Activated T-cell treated with anti-CD3 and anti-CD28 coated beads, Interleukin-2, amount 50 U/mL, for 24 hours (primary cell): Measurements from ENCODE around the gene FABP1.

Experiments
- DNase-seq: peaks from one replicate; pipeline ENCODE4 v3.0.0-alpha.2; 2020
- H3K27ac Mint-ChIP-seq: 2 replicates; pipeline ENCODE4 v1.8.0; 2020; ENCODE audit warnings: mild to moderate bottlenecking, mixed read lengths
- H3K27me3 Mint-ChIP-seq: 2 replicates; pipeline ENCODE4 v1.8.0; 2020; ENCODE audit warnings: mixed read lengths
- H3K36me3 Mint-ChIP-seq: 2 replicates; pipeline ENCODE4 v1.8.0; 2020; ENCODE audit warnings: low read depth, mixed read lengths
- H3K4me1 Mint-ChIP-seq: 2 replicates; pipeline ENCODE4 v1.8.0; 2020; ENCODE audit warnings: low read depth, mixed read lengths
- H3K4me3 Mint-ChIP-seq: 2 replicates; pipeline ENCODE4 v1.8.0; 2020; ENCODE audit warnings: mild to moderate bottlenecking, moderate library complexity, mixed read lengths
- H3K9me3 Mint-ChIP-seq: 2 replicates; pipeline ENCODE4 v1.8.0; 2020; ENCODE audit warnings: mixed read lengths

FABP1 gene

DNA sequence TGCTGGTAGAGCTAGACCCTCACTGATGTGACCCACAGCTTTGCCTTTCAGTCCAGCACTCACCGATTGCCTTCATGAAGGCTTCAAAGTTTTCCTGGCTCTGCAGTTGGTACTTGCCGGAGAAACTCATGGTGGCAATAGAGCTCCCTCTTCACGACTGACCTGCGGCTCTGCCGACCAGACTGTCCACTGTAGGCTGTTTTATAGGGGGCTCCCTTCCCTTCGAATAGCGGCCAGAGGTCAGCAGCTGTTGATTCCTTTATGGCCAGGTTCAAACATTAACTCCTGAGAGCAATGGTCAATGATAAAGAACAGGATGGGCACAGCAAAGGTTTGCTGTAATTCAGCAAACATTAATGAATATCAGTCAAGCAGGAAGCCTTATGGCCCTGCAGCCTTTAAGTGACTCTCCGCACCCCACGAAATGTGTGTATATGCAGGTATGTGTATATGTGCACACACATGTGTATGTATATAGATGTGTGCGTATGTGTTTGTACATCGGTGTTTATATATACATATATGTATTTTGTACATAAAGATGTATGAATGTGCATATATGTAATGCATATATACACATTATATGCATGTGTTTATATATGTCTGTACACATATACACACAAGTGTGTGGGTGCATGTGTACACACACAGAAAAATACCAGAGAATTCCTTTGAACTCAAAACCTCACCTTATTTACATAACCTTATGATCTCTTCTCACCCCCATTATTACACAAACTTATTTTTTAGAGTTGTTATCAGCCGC lies at the start of gene FABP1:
FABP1 (minus strand) TSS at position 175 of the 766 bp plus-strand sequence; CDS start at position 130, 45 bp downstream.
- DNase-seq = no peak
- Mint-ChIP-seq H3K36me3 (no peaks in the 10 kb centered on the region), H3K27ac (no peak within 1 kb of the TSS), H3K4me1 (no peaks in the 10 kb centered on the region), H3K4me3 (no peak within 1 kb of the TSS), H3K27me3 (peaks cover 6% of the 10 kb centered on the region), H3K9me3 (no peaks in the 10 kb centered on the region)

DNA sequence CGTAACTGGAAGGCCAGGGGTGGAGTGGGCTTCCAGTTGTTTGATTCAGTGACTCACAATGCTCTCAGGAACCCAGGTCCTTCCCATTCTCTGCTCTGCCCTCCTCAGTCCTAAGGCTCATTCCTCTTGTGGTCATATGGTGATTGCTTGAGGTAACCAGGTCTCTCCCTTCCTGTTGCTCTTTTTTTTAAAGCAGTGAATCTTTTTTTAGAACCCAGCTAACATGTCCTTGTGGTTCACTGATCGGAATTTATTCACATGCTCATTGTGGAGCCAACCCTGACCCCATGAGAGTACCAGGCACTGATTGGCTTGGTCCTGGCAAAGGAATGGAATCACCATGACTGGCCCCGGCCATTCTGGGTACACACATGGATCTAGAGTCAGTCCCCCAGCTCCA lies 49.7 kb upstream of the FABP1 start:
- H3K27me3 Mint-ChIP-seq = peaks cover 12% of the 10 kb centered on the region
- H3K4me3 Mint-ChIP-seq = no peak overlapping the region
- DNase-seq = no peak
- no peaks in the 10 kb centered on the region for H3K9me3 Mint-ChIP-seq
- H3K27ac Mint-ChIP-seq = no peak overlapping the region
- H3K4me1 Mint-ChIP-seq = peaks cover 11% of the 10 kb centered on the region
- no peaks in the 10 kb centered on the region for H3K36me3 Mint-ChIP-seq

DNA sequence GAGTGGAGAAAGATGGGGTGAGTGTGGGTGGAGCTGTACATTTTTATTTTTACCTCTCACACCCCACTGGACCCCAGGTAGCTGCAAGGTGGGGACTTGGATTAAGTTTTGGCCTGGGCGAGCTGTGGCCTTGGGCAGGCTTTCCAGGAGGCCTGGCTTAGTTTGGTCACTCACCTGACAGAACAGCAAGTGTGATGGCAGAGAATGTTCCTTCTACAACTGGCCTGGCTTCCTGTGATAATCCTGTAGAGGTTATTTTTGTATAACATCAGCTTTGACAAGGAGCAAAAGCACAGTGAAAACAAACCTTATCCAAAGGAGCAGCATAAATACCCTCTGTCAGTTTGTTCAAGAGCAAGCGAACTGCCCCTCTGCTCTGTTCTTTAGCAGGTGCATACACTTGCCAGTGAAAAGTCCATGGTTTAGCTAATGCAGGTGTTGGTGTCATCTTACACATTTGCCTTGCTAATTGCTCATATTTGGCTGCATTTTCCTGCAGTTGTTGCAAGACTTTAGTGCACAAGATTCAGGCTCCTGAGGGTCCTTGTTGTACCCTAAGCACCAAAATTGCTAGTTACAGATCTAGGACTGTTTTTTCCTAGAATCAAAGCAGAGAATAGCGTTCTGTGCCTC lies 48.6 kb upstream of the FABP1 start:
- Mint-ChIP-seq H3K27me3 (peaks cover 16% of the 10 kb centered on the region), H3K9me3 (no peaks in the 10 kb centered on the region), H3K4me1 (peaks cover 1% of the 10 kb centered on the region), H3K4me3 (no peak overlapping the region), H3K27ac (no peak overlapping the region), H3K36me3 (no peaks in the 10 kb centered on the region)
- no peak for DNase-seq

DNA sequence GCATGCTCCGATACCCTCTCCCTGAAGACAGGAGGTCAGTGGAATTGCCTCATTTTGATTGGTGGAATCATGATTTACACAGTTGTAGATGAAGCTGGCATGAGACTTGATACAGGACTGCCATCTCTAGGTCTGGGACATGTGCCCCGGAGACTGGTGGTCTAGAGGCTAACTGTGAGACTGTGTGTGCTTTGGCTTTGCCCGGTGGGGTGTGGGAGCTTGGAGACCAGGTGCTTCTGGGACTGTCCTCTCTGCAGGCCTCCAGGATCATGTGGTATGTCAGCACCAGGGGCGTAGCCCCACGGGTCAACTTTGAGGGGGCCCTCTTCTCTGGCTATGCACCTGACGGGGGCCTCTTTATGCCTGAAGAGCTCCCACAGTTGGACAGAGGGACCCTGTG lies 45.0 kb upstream of the FABP1 start:
- Mint-ChIP-seq H3K27ac (no peak overlapping the region), H3K36me3 (no peaks in the 10 kb centered on the region), H3K9me3 (no peaks in the 10 kb centered on the region), H3K27me3 (peaks cover 23% of the 10 kb centered on the region), H3K4me1 (peaks cover 6% of the 10 kb centered on the region), H3K4me3 (no peak overlapping the region)
- DNase-seq = no peak

DNA sequence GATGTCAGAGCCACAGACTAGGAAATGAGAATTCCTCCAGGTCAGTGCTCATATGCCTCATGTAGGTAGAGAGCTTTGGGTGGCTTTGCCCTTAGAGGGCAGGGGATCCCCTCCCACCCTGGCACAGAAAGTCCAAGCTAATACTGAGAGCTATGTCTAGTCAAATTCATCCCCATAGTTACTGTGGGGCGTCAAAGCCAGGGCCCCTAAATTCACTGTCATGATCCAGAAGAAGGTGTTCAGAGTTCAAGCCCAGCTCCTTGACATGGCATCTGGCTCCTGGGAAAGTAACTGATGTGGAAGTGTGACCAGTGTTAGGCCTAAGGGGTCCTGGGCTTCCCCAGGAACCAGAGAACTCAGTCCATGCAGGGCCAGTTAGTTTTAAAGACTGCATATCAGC lies 44.1 kb upstream of the FABP1 start:
- peaks cover 6% of the 10 kb centered on the region for H3K4me1 Mint-ChIP-seq
- no peak overlapping the region for H3K27ac Mint-ChIP-seq
- H3K27me3 Mint-ChIP-seq = peaks cover 19% of the 10 kb centered on the region
- no peaks in the 10 kb centered on the region for H3K36me3 Mint-ChIP-seq
- DNase-seq = no peak
- no peaks in the 10 kb centered on the region for H3K9me3 Mint-ChIP-seq
- no peak overlapping the region for H3K4me3 Mint-ChIP-seq

DNA sequence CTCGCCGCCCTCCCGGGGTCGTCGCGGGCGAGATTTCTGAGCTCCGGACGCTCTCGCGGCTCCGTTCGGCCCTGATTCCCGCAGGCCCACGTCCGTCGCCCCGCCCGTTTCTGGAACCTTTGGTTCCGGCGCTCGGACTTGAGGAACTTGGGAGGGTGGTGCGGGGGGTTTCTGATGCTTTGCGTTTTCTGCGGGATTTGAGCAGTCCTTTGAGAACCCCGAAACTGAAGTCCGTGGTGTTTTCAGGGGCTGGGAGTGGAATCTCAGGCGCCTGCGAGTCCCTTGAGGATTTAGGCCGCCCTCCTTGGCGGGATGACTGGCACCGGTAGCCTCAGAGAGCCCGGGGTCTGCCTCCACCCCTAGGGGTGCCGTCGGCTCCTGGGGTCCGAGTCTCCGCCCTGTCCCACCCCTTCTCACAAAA lies 42.6 kb upstream of the FABP1 start:
- DNase-seq = peak; percentile 54
- peaks cover 6% of the 10 kb centered on the region for H3K4me1 Mint-ChIP-seq
- peaks cover 16% of the 10 kb centered on the region for H3K27me3 Mint-ChIP-seq
- H3K27ac Mint-ChIP-seq = no peak overlapping the region
- peak overlapping the region; percentile 63 for H3K4me3 Mint-ChIP-seq
- no peaks in the 10 kb centered on the region for H3K9me3 Mint-ChIP-seq
- H3K36me3 Mint-ChIP-seq = no peaks in the 10 kb centered on the region

DNA sequence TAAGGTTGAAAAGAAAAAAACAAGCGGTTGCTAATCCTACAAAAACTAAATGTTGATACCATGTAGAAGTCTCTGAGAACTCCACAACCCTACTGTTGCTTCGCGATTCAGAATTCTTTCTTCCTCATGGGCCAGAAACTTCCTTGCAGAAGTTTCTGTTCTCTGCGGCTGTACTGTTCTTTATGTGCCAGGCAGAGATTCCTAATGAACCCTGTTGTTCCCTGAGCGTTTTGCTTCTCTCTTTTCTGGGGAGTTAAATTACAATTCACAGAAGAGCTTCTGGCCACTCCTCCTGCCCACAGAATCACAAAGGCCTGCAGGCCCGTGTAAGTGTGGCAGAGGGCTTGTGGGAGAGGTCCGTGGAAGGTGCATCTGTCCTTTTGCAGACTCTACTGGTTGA lies 40.5 kb upstream of the FABP1 start:
- peaks cover 12% of the 10 kb centered on the region for H3K27me3 Mint-ChIP-seq
- H3K27ac Mint-ChIP-seq = no peak overlapping the region
- no peak overlapping the region for H3K4me3 Mint-ChIP-seq
- peaks cover 6% of the 10 kb centered on the region for H3K4me1 Mint-ChIP-seq
- H3K9me3 Mint-ChIP-seq = no peaks in the 10 kb centered on the region
- no peak for DNase-seq
- H3K36me3 Mint-ChIP-seq = no peaks in the 10 kb centered on the region

DNA sequence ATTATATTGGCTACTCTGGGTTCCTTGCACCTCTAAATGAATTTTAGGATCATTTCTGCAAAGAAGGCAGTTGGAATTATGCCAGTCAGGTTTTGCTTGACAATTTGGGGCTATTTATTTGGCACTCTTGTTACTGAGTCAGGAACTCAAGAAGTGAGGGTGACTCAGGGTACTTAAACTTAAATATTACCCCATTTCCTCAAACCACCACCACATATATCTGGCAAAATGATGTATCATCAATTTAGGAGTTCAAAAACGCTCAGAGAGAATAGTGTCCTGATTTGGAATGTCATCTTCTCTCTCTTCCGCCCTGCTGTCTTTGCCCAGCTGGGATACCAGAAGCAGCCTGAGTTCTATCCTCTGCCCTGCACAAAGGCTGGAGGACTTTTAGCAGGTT lies 39.9 kb upstream of the FABP1 start:
- Mint-ChIP-seq H3K36me3 (no peaks in the 10 kb centered on the region), H3K27me3 (peaks cover 12% of the 10 kb centered on the region), H3K27ac (no peak overlapping the region), H3K9me3 (no peaks in the 10 kb centered on the region), H3K4me3 (no peak overlapping the region), H3K4me1 (peaks cover 6% of the 10 kb centered on the region)
- DNase-seq = no peak

DNA sequence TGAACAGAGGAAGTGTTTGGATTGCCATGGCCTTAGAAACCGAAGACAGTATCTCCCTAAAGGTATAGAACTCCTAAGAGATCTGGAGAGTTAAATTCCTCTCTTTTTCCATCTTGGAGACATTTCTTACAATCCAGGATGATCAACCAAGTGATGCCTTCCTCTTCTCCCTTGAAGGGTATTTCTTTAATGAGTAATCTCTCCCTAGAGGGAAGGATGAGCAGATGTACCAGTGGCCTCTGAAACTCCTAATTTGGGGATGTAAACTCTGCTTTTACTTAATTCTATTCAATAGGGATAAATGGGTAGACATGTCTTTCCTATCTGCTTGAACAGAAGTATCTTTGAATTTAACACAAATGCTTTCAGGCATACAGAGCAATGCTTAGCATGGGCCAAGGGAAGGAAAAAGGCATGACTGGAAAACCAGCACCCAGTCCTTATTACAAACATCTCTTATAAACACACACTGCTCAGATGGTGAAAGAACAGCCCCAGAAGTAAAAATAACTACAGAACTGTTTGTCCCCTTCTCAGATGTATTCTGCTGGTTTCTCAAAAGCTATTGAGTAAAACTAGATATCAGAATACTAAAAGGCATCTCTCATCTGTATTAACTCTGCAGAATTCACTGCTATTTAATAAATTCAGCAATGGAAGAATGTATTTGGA lies 37.6 kb upstream of the FABP1 start:
- DNase-seq = no peak
- H3K9me3 Mint-ChIP-seq = no peaks in the 10 kb centered on the region
- H3K4me1 Mint-ChIP-seq = peaks cover under 1% of the 10 kb centered on the region

DNA sequence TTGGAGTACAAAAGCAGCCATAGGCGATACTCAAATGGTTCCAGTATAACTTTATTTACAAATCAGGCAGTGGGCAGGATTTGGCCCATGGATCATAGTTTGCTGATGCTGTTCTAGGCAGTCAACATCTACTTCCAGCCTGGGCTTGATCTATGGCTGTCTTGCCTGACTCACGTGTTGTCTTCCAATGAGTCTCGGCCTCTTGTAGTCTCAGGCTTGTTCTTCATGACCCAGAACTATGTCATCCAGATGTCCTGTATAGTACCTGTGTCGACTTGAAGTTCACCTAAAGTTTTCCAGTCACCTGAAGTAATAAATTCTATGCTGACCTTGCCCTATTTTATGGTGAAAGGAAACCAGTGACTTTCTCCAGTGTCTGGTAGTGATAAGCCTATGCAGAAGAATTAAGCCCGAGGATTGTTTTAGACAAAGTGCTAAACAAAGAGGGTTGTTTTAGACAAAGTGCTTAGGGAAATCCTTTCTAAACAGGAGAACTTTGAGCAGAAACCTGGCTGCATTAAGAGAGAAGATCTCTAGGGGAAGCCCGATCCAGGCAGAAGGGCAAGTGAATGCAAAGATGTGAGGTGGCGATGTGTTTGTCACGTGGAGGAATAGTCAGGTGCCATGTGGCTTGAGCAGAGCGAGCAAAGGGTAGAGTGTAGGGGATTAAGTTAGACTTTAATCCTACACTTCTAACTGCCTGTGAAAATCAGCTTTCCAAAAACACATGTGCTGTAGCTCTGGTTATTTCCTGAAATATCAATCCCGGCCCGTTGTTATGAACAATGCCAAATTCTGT lies 33.8 kb upstream of the FABP1 start:
- Mint-ChIP-seq H3K4me1 (no peaks in the 10 kb centered on the region), H3K27ac (no peak overlapping the region), H3K36me3 (no peaks in the 10 kb centered on the region), H3K27me3 (peaks cover 2% of the 10 kb centered on the region), H3K4me3 (no peak overlapping the region), H3K9me3 (no peaks in the 10 kb centered on the region)
- no peak for DNase-seq

More for the DNA sequence above, 37.6 kb upstream of the FABP1 start:
- no peak overlapping the region for H3K27ac Mint-ChIP-seq
- no peaks in the 10 kb centered on the region for H3K36me3 Mint-ChIP-seq
- no peaks in the 10 kb centered on the region for H3K27me3 Mint-ChIP-seq
- no peak overlapping the region for H3K4me3 Mint-ChIP-seq

DNA sequence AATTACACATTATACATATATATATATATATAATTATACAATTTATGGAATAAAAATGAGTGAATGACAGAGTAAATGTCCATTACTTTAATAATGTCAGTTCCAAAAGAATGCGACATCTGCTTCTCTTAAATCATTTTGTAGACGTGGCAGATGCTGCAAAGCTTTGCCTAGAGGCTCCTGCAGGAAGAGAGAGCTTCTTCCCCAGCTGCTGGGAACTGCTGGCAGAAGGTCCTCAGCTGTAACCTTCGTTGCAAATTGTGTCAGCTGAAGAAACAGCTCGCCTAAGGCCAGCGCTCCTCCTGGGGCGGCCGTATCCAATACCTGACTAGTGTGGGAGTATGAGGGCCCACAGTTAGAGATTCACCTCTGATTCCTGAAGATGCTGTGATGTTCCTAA lies 32.7 kb upstream of the FABP1 start:
- no peaks in the 10 kb centered on the region for H3K36me3 Mint-ChIP-seq
- H3K27ac Mint-ChIP-seq = no peak overlapping the region
- H3K27me3 Mint-ChIP-seq = peaks cover 2% of the 10 kb centered on the region
- no peak for DNase-seq
- H3K9me3 Mint-ChIP-seq = no peaks in the 10 kb centered on the region
- no peak overlapping the region for H3K4me3 Mint-ChIP-seq
- no peaks in the 10 kb centered on the region for H3K4me1 Mint-ChIP-seq

DNA sequence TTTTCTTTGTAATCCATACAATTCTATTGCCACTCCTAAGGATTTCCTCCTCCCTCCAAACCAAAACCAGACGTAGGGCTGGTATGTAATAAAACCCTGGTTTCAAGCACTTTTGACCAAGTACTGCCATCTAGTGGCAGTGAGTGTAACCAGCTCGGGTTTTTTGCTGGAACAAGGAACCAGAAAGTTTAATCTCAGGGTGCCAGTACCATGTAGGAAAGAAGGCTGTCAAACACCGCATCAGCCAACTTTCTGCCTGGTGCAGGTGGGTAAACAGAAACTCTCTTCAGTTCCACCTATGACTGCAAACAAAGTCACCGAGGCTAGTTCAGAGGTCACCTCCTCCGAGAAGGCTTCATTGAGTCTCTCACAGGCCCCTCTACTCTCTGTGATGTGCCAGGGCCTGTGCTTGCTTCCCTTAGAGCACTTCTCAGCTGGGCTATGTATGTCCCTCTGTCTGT lies 32.1 kb upstream of the FABP1 start:
- Mint-ChIP-seq H3K36me3 (no peaks in the 10 kb centered on the region), H3K27ac (no peak overlapping the region), H3K4me1 (no peaks in the 10 kb centered on the region), H3K9me3 (no peaks in the 10 kb centered on the region), H3K27me3 (peaks cover 2% of the 10 kb centered on the region), H3K4me3 (no peak overlapping the region)
- DNase-seq = peak; percentile 58

DNA sequence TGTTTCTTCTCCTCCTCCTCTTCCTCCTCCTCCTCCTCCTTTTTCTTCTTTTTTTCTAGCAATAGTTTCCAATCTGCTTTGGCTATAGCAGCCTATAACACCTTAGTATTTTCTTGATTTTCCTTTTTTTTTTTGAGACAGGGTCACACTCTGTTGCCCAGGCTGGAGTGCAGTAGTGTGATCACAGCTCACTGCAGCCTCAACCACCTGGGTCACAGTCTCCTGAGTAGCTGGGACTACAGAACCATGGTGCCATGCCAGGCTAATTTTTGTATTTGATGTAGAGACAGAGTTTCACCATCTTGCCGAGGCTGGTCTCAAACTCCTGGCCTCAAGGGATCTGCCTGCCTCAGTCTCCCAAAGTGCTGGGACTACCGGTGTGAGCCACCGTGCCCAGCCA lies 31.6 kb upstream of the FABP1 start:
- Mint-ChIP-seq H3K27ac (no peak overlapping the region), H3K27me3 (peaks cover 4% of the 10 kb centered on the region), H3K4me3 (no peak overlapping the region), H3K36me3 (no peaks in the 10 kb centered on the region), H3K4me1 (no peaks in the 10 kb centered on the region), H3K9me3 (no peaks in the 10 kb centered on the region)
- no peak for DNase-seq

DNA sequence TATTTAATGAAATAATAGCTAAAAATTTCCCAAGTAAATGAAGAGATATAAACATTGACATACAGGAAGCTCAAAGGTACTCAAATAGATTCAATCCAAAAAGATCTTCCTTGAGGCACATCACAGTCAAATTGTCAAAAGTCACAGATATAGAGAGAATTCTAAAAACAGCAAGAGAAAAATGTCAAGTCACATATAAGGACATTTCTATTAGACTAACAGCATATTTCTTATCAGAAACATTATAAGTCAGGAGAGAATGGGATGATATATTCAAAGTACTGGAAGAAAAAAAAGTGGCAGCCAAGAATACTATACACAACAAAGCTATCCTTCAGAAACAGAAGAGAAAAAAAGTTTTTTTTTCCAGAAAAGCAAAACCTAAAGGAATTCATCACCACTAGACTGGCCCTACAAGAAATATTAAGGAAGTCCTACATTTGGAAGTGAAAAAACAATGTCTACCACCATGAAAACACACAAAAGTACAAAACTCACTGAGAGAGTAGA lies 21.1 kb upstream of the FABP1 start:
- Mint-ChIP-seq H3K27me3 (peaks cover 36% of the 10 kb centered on the region), H3K27ac (no peak overlapping the region), H3K4me3 (no peak overlapping the region), H3K9me3 (peaks cover 30% of the 10 kb centered on the region), H3K4me1 (no peaks in the 10 kb centered on the region), H3K36me3 (no peaks in the 10 kb centered on the region)
- no peak for DNase-seq
